ENCODE measurements around the gene PEX13.
"Not testable (repeated sequence)": the region's sequence is repeated elsewhere in the genome, so short reads cannot be mapped to it uniquely, and the experiment has no call there.

PEX13 gene

DNA sequence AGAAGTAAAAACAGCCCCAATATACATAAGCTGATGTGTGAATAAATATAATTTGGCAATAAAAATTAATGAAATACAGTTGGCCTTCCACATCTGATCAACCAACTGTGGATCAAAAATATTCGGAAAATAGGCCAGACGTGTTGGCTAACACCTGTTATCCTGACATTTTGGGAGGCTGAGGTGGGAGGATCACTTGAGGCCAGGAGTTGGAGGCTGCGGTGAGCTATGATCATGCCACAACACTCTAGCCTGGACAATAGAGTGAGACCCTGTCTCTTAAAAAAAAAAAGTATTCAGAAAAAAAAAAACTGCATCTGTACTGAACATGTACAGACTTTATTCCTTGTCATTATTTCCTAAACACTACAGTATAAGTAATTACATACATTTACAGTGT, 12.0 kb downstream of the PEX13 start:
- H3K4me3 ChIP-seq (ENCODE audit: low read depth, low read length), result no peak overlapping the region
- POLR2A ChIA-PET, result no interaction called here
- no peak for DNase-seq (ENCODE audit: low read depth, low spot score)
- TF ChIP-seq, protein P1, sequence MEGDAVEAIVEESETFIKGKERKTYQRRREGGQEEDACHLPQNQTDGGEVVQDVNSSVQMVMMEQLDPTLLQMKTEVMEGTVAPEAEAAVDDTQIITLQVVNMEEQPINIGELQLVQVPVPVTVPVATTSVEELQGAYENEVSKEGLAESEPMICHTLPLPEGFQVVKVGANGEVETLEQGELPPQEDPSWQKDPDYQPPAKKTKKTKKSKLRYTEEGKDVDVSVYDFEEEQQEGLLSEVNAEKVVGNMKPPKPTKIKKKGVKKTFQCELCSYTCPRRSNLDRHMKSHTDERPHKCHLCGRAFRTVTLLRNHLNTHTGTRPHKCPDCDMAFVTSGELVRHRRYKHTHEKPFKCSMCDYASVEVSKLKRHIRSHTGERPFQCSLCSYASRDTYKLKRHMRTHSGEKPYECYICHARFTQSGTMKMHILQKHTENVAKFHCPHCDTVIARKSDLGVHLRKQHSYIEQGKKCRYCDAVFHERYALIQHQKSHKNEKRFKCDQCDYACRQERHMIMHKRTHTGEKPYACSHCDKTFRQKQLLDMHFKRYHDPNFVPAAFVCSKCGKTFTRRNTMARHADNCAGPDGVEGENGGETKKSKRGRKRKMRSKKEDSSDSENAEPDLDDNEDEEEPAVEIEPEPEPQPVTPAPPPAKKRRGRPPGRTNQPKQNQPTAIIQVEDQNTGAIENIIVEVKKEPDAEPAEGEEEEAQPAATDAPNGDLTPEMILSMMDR (IDR thresholded peaks at IDR 0.05; ENCODE audit: insufficient read depth, low read length, missing control alignments), result no peak
- CTCF ChIA-PET, result no interaction called here

DNA sequence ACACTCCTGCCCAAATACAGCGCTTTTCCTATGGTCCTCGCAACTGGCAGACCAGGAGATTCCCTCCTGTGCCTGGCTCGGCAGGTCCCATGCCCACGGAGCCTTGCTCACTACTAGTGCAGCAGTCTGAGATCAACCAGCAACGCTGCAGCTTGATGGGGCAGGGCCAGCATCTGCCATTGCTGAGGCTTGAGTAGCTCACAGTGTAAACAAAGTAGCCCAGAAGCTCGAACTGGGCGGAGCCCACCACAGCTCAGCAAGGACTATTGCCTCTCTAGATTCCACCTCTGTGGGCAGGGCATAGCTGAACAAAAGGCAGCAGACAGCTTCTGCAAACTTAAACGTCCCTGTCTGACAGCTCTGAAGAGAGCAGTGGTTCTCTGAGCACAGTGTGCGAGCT, 17.1 kb downstream of the PEX13 start:
- H3K4me3 ChIP-seq (ENCODE audit: low read depth, low read length); DNase-seq (ENCODE audit: low read depth, low spot score); POLR2A ChIA-PET: not testable (repeated sequence)
- CTCF ChIA-PET, result interaction anchor here (1.5 kb wide), 1 partner anchor 11 kb away, joined by 3 read pairs; no protein-coding TSS in a partner anchor

DNA sequence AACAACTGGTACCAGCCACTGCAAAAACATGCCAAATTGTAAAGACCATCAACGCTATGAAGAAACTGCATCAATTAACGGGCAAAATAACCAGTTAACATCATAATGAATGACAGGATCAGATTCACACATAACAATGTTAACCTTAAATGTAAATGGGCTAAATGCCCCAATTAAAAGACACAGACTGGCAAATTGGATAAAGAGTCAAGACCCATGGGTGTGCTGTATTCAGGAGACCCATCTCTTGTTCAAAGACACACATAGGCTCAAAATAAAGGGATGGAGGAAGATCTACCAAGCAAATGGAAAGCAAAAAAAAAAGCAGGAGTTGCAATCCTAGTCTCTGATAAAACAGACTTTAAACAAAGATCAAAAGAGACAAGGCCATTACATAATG, 19.1 kb downstream of the PEX13 start:
- DNase-seq (ENCODE audit: low read depth, low spot score); H3K4me3 ChIP-seq (ENCODE audit: low read depth, low read length); POLR2A ChIA-PET; CTCF ChIA-PET: not testable (repeated sequence)

DNA sequence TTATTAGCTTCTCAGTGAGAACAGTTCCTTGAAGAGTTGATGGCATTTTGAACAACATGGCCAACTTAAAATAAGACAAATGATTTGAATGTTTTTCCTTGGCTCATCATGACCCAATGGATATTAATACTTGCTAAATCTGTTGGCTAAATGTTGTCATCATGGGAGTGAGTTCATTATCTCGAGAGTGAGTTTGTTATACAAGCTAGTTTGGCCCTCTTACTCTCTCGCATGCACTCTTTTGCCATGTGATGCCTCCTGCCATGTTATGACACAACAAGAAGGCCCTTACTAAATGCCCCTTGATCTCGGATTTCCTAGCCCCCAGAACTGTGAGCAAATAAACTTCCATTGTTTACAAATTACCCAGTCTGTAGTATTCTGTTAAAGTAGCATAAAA, 25.3 kb downstream of the PEX13 start:
- no peak for DNase-seq (ENCODE audit: low read depth, low spot score)
- H3K4me3 ChIP-seq (ENCODE audit: low read depth, low read length), result no peak overlapping the region
- CTCF ChIA-PET, result no interaction called here
- POLR2A ChIA-PET, result no interaction called here
- TF ChIP-seq, protein P1 (IDR thresholded peaks at IDR 0.05; ENCODE audit: insufficient read depth, low read length, missing control alignments), result no peak

DNA sequence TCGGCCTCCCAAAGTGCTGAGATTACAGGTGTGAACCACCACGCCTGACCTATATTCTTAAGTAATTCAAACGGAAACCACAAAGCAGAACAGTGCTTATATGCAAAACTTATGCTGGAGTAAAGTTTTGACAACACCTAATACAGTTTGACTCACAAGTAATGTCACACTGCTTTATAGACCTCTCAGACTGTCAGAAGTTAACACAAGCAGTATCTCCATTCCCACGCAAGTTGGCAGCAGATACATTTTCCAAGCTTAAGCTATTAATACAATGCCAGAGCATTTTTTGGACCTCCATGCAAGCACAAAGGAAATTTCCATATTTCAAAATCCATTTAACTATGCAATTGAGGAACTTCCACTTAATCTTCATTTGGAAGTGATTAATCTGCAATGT, 27.1 kb downstream of the PEX13 start:
- H3K4me3 ChIP-seq (ENCODE audit: low read depth, low read length), result no peak overlapping the region
- no peak for DNase-seq (ENCODE audit: low read depth, low spot score)
- TF ChIP-seq, protein P1 (IDR thresholded peaks at IDR 0.05; ENCODE audit: insufficient read depth, low read length, missing control alignments), result no peak
- ChIA-PET CTCF (no interaction called here), POLR2A (no interaction called here)

DNA sequence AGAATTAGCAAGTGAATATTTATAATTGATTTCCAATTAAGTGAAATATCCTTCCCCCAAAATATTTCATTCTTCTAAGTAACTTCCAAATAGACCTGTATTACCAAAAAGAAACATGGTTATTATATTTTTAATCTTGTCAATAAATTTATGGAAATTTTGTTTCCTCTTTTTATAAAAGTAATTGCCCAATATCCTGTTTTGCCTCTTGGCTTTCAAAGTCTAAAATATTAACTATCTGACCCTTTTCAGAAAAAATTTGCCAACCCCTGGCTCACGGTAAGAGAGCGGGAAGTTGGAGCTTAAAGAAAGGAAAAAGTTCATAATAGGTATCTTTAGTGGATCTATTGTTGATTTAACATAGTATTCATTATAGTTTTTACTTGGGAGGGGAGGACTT, 27.7 kb downstream of the PEX13 start:
- ChIA-PET POLR2A (no interaction called here), CTCF (interaction anchor here (1.1 kb wide), 1 partner anchor 10 kb away, joined by 3 read pairs; no protein-coding TSS in a partner anchor)
- H3K4me3 ChIP-seq (ENCODE audit: low read depth, low read length), result no peak overlapping the region
- TF ChIP-seq, protein P1 (IDR thresholded peaks at IDR 0.05; ENCODE audit: insufficient read depth, low read length, missing control alignments), result no peak
- no peak for DNase-seq (ENCODE audit: low read depth, low spot score)

DNA sequence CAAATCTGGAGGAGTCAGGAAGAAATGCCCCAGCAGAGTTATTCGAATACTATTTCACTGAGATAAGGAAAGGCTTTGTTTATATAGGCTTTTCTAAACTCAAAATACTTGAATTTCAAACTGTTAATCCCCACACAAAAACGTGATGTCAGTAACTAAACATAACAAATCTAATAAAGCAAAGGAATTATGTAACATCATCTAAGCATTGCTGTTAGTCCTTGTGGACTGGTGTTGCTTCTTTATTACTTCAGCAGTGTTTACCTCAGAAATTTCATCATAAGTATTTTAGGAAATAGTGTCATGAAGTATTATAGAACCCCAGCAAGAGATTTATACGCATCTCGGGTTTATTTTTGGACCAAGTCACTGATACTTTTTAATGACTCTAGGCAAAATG, 28.5 kb downstream of the PEX13 start:
- TF ChIP-seq, protein P1 (IDR thresholded peaks at IDR 0.05; ENCODE audit: insufficient read depth, low read length, missing control alignments), result no peak

More for the DNA sequence above, 28.5 kb downstream of the PEX13 start:
- CTCF ChIA-PET, result interaction anchor here (1.1 kb wide), 1 partner anchor 11 kb away, joined by 3 read pairs; no protein-coding TSS in a partner anchor
- DNase-seq (ENCODE audit: low read depth, low spot score), result no peak
- POLR2A ChIA-PET, result interaction anchor here (0.6 kb wide), 1 partner anchor 14 kb away, joined by 3 read pairs; no protein-coding TSS in a partner anchor
- H3K4me3 ChIP-seq (ENCODE audit: low read depth, low read length), result no peak overlapping the region

All from AG04449 (cell line).